HG03354 (cell line): ENCODE measurements around the gene ICA1.

ENCODE experiments used
- ATAC-seq: cut with Tn5 transposase; IDR thresholded peaks from one replicate; pipeline ENCODE4 v1.9.1; 2021; ENCODE audit warnings: mild to moderate bottlenecking; ENCODE audit not compliant: unreplicated experiment, poor library complexity, severe bottlenecking

Gene ICA1

DNA sequence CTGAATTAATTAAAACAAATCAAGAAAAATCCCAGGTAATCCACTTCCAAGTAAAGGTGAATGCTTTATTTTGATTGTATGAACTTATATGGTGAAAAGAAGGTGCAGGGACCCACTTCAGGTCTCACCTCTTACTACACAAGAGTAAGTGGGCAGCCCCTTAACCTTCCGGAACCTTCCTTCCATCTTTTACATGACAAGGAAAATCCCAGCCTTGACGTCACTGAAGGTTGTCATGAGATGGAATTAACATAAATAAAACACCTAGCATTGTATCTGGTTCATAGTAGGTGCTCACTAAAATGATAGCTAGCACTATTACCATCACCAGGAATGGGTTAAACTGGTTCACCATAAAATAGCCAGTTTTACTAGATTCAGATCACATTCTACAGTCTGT lies 119.5 kb downstream of the ICA1 start:
- ATAC-seq: no peak

DNA sequence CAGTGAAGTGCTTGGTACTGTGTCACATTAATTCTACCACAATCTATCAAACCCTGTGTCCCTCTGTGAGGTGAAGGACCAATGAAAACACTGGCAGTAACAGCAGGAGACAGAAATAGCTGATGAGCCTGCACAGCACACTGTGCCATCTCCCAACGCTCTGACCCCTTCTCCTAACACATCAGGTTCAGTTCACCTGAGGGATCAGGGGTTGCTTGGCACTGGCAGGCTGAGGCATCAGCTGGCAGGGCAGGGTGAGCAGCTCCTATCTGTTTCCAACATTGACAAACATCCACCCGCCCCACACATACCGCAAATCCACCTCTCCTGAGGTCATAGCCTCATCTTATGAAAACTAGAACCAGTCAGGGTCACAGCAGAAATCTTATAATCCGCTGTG lies 120.9 kb downstream of the ICA1 start:
- ATAC-seq: no peak

GRCh38 chr7:8136051-8136730 lies 125.8 kb downstream of the ICA1 start:
- no peak for ATAC-seq

- ATAC-seq: no peak
Observed at GRCh38 chr7:8135417-8135816, 126.5 kb downstream of the ICA1 start.

GRCh38 chr7:8134089-8134733 lies 127.8 kb downstream of the ICA1 start:
- peak; percentile 69 for ATAC-seq

DNA sequence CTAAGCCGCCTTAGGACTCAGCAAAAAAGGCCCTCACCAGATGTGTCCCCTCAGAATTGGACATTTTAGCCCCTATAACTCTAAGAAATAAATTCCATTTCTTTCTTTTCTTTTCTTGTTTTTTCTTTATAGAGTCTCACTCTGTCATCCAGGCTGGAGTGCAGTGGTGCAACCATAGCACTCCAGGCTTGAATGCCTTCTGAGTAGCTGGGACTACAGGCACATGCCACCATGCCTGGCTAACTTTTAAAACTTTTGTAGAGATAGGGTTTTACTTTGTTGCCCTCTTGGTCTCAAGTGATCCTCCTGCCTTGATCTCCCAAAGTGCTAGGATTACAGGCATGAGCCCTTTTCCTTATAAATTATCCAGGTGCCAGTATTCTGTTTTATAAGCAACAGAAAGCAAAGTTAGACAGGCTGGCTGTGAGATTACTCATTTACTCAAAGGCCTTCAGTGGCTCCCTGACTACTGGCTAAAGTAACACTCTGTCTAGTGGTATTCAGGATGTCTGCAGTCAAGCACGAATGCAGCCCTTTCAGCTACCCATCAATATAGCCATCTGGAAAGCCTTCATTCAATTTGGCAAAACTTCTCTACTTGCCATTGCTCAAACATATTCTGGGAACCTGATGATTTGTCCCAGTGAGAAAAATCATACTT lies 128.6 kb downstream of the ICA1 start:
- peak; percentile 52 for ATAC-seq

- ATAC-seq: peak; percentile 47
Observed at GRCh38 chr7:8131694-8132605, 130.0 kb downstream of the ICA1 start.

GRCh38 chr7:8130663-8131062 lies 131.3 kb downstream of the ICA1 start:
- no peak for ATAC-seq

GRCh38 chr7:8129318-8129659 lies 132.7 kb downstream of the ICA1 start:
- no peak for ATAC-seq

- ATAC-seq: no peak
Observed at GRCh38 chr7:8128449-8129317, 133.3 kb downstream of the ICA1 start.

GRCh38 chr7:8126601-8127167 lies 135.3 kb downstream of the ICA1 start:
- no peak for ATAC-seq

DNA sequence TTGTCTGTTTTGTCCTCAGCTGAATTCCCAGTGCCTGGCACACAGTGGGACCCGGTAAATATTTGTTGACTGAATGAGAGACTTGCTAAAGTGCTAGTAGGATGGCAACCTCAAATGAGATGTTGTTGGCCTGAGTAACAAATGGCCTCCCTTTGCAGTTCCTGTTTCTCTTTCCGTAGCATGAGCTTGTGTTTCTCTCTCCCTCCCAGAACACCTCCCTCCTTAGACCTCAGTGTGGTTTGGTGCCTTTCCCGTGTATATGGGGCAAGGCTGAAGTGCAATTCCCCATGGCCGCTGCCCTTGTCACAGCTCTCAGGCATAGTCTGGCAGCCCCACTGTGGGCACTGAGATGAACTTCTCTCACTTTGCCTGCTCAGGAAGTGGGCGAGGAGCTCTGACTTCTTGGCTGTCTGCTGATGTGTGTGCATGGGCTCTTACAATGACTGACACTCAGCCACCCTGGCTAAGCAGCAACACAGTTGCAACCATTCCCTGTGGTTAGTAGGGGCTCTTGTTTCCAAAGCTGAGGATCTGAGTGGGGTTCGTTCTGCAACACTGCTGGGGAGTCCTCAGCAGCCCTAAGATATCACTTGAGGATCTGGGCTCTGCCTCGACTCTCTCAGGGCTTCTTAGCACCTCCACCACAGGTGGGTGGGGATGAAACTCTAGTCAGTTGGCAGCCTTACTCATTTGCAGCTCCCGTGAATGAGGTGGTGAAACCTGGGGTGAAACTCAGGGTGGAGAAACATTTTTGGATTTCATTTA lies 136.1 kb downstream of the ICA1 start:
- ATAC-seq: peak; percentile 87

DNA sequence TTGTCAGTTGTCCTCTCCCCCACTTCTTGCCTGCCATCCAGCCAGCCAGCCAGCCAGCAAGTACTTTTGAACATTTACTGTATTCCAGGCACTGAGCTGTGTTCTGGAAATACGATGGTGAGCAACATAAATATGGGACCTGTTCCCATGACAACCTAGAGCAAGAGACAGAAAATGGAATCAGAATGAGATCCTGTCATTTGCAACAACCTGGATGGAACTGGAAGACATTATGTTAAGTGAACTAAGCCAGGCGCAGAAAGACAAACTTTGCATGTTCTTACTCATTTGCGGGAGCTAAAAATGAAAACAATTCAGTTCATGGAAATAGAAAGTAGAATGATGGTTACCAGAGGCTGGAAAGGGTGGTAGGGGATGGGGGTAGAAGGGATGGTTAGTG lies 140.7 kb downstream of the ICA1 start:
- ATAC-seq: no peak

GRCh38 chr7:8120390-8121058 lies 141.4 kb downstream of the ICA1 start:
- no peak for ATAC-seq

- no peak for ATAC-seq
Observed at GRCh38 chr7:8119262-8119661, 142.7 kb downstream of the ICA1 start.

DNA sequence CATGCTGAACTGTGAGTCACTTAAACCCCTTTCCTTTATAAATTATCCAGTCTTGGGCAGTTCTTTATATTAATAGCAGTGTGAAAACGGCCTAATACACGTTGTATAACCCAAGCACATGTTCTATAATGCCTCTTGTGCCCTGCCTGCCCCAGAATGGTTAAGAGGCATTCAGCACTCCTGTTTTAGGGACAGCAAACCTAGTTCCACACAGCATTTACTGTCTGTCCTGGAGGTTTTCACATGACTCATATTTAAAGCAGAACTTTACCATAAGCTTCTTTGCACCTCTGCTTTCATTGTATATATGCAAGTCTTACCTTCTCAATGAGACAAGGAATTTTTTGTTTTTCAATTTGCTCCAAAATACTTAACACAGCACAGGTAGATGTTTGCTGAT lies 144.8 kb downstream of the ICA1 start:
- ATAC-seq: no peak

GRCh38 chr7:8115547-8116402 lies 146.2 kb downstream of the ICA1 start:
- peak; percentile 96 for ATAC-seq
